GM18505 (cell line): ENCODE data around the gene CCDC88C.

Experiments
- ATAC-seq: cut with Tn5 transposase; IDR thresholded peaks from one replicate; pipeline ENCODE4 v1.9.1; 2021; ENCODE audit not compliant: unreplicated experiment
- POLR2A ChIP-seq: IDR thresholded peaks from 4 replicates; pipeline ENCODE4 v1.6.1; 2011; ENCODE audit warnings: borderline replicate concordance; ENCODE audit not compliant: insufficient read depth, insufficient read length; ENCODE audit errors: extremely low read depth

The CCDC88C gene

GRCh38 chr14:91223028-91223783 lies 194.4 kb downstream of the CCDC88C start:
- ATAC-seq, result no peak

More at GRCh38 chr14:91223028-91223783, 194.4 kb downstream of the CCDC88C start:
- TF ChIP-seq POLR2A, result no peak
